Measurements from ENCODE around the gene ATG9B.
A peak's percentile ranks its signal among the peaks of the same experiment; 100 is the strongest.
"Not testable (repeated sequence)": the region's sequence is repeated elsewhere in the genome, so short reads cannot be mapped to it uniquely, and the experiment has no call there.

ATG9B gene

DNA sequence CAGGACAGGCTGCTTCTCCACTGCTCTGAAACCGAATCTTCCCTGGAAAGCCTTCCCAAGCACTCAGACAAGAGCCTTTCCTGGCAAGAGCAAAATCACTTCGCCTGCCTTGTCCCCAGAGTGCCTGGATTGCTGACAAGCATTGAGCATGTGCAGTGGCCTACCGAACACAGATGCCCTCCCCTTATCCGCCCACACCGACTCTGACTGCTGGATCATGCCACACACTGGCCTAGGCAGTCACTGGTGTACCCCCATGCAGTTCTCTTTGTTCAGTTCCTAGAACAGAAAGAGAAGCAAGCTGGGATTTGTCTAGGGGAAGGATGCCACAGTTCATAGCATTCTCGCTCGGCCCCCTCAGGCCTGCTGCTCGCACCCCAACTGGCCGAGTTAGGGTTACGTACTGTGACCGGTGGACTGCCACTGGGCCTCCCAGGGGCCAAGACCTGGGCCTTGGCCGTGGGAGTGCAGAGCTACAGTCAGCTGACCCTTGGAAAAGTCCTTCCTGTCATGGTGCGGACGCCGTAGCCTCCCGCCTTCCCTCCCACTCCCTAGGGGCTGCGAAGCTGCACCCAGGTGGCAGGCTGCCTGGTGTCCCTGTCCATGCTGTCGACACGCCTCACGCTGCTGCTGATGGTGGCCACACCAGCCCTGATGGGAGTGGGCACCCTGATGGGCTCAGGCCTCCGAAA is 10.9 kb upstream of the ATG9B start:
- no peak for DNase-seq

GRCh38 chr7:151034312-151035025 is 10.2 kb upstream of the ATG9B start:
- no peak for DNase-seq

DNA sequence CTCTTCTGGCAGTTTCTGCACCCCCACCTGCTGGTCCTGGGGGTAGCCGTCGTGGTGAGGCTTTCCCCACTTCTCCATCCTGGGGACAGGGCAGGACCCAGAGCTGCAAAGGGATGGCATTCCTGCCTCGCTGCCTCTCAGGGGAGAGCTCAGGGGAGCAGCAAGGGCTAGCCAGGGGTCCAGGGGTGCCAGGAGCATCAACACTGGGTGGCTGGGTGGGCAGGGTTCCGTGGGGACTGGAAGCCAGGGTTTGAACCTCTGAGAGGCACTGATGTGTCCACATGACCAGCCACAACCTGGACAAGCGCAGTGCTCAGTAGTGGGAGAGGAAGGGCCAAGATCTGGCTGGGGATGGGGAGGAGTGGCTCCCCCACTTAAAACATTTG is 9.6 kb upstream of the ATG9B start:
- DNase-seq = no peak

DNA sequence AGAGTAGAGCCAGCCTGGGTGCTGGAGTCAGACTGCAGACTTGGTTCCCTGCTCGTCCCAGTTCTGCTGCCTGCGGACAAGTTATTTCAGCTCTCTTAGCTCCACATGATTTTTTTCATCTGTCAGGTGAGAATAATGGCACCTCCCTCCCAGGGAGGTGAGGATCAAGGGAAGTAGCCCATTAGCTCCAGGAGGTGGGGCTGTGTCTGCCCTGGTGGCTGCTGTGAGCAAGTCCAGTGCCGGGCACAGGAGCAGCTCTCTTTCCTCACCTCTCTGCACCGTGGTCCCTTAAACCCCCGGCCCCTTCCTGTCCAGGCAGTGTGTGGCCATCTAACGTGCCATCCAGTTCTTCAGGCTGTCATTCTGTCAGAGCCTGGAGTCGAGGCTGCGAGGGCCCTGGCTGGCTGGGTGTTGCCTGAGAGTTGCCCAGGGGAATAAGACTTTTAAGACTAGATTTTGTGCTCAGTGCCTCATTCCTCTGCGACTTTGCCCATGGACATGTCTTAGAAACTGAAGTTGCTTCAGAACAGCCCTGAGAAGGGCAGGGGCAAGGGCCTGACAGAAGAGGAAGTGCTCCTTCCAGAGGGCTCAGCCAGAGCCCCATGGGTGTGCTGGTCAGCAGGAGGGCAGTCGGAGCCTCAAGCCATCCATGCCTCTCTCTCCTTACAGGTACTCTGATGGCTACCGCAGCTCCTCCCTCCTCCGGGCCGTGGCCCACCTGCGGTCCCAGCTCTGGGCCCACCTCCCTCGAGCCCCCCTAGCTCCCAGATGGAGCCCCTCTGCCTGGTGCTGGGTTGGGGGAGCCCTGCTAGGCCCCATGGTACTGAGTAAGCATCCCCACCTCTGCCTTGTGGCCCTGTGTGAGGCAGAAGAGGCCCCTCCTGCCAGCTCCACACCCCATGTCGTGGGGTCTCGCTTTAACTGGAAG is 8.9 kb upstream of the ATG9B start:
- DNase-seq = no peak

GRCh38 chr7:151031011-151031410 is 6.7 kb upstream of the ATG9B start:
- no peak for DNase-seq

DNA sequence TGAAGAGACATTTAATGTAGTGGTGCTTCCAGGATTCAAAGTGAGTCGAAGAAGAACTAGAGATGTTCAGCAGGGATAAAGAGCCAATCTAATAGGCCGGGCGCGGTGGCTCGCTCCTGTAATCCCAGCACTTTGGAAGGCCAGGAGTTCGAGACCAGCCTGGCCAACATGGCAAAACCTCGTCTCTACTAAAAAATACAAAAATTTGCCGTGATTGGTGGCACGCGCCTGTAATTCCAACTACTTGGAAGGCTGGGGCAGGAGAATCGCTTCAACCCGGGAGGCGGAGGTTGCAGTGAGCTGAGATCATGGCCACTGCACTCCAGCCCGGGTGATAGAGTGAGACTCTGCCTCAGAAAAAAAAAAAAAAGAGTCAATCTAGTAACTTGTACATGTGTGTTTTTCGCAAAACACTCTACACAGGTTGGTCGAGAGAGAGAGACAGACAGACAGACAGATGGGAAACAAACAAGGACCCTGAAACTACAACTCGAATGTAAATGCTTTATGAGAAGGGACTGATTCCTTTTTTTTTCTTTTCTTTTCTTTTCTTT is 4.7 kb upstream of the ATG9B start:
- DNase-seq = no peak

GRCh38 chr7:151028131-151028947 is 4.0 kb upstream of the ATG9B start, which contains the start of gene ABCB8:
ABCB8 (plus strand) TSS chr7:151028450; CDS start chr7:151028516, 66 bp downstream.
- peak; percentile 99 for DNase-seq

DNA sequence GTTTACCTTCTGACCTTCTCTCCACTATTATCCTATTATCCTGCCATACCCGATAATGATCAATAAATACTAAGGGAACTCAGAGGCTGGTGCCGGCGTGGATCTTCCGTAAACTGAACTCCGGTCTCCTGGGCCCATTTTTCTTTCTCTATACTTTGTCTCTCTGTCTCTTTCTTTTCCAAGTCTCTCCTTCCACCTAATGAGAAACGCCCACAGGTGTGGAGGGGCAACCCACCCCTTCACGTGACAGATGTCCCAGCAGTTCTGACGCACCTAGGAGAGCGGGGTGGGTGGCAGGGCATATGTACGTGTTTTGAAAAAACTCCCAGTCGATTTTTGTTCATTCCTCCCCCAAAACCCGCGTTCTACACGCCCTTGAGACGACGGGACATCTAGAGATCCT is 3.4 kb upstream of the ATG9B start:
- DNase-seq = not testable (repeated sequence)

- not testable (repeated sequence) for DNase-seq
These were observed 2.8 kb upstream of the ATG9B start for GRCh38 chr7:151026771-151027727.

DNA sequence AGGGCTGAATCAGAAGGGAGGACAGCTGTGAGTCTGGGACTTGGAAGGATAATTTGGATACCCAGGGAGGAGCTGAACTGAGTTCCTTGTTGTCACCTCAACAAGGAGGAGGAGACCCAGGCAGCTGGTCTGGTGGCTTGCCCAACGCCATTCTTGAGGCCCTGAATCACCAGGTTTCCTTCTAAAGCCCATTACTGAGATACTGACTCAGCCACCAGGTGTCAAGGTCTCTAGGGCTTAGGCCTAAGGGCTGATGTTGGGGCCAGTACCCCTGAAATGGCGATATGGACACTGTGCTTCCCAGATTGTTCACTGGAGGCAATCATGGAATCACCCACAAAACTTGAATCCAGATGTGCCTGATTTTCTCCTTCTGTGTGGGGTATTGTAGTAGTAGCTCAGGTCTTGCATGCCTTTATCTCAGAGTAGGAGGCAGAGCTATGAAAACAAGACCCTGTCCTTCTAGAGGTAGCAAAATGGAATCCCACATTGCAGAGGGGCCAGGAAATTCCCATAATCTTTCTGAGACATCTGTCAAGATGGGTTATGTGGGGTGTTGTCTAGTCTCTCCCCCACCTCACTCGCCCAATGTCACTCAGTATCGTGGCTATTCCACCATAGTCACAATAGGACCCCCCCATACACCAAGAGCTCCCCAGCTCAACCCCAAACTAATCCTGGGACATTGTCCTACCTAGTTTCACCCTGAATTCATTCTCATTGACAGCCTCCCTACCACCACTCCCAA is 1.8 kb upstream of the ATG9B start:
- no peak for DNase-seq

- no peak for DNase-seq
These were observed 1.1 kb downstream of the ATG9B start for GRCh38 chr7:151023232-151023631.

- no peak for DNase-seq
These were observed 4.1 kb downstream of the ATG9B start for GRCh38 chr7:151020231-151020630.

DNA sequence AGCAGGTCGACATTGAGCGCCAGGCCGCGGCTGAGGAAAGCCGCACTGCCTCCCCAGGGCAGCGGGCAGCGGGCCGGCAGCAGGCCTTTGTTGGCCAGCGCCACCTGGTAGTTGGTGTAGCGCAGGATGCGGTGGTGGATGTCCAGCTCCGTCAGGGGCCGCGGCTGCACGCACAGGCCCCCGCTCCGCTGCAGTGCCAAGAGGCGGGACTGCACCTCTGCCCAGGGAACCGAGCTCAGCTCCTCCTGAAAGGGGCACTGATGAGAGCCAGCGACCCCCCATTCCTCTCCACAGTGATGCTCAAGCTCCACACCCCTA is 5.2 kb downstream of the ATG9B start:
- no peak for DNase-seq

DNA sequence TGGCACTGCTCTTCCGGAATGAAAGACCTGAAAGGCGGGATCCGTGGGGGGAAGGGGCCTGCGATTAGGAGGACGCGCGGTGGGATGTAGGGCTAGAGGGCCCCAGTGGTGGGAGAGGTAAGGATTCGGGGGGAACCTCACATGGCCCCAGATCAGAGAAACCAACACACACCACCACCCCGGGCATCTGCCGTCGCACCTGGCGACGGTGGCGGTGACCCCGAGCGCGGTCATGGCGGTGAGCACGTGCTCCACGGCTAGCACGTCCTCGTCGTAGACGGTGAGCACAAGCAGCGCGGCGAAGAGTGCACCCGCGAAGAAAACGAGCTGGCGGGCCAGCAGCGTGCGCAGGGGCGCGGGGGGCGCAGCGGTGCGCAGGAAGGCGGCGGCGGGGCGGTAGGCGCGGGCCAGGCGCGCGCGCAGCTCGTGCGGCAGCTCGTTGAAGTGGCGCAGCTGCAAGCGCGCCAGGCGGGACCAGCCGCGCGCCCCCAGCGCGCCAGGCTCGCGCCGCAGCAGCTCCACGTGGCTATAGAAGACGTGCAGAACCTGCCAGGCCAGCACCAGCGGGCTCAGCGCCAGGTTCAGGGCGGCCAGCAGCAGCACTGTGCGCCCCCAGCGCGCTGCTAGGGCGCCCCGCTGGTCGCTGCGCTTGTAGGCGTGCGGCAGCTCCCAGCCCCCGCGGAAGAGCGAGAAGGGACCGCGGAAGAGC is 5.7 kb downstream of the ATG9B start:
- DNase-seq = peak; percentile 39

DNA sequence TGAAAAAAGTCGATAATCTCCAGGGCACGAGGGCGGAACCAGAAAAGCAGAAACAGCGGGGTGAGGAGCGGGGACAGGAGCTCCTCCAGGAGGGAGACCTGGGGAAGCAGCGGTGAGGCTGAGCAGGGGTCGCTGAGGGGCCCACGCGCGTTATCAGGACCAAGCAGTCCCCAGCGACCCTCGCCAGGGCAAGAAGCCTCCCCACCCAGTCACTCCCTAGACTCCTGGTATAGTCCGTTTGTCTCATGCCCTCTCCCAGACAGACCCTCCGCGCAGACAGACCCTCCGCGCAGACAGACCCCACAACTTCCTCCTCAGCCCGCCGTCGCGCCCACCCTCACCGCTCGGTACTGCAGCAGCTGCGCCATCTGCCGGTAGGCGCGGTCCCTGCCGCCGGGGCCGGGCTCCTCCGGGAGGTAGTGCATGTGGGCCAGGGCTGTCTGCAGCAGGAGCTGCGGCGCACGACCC is 6.3 kb downstream of the ATG9B start:
- DNase-seq = peak; percentile 38

- no peak for DNase-seq
These were observed 6.8 kb downstream of the ATG9B start for GRCh38 chr7:151017370-151017952.

- no peak for DNase-seq
These were observed 7.4 kb downstream of the ATG9B start for GRCh38 chr7:151016942-151017341.

- no peak for DNase-seq
These were observed 7.8 kb downstream of the ATG9B start for GRCh38 chr7:151016505-151016904.

DNA sequence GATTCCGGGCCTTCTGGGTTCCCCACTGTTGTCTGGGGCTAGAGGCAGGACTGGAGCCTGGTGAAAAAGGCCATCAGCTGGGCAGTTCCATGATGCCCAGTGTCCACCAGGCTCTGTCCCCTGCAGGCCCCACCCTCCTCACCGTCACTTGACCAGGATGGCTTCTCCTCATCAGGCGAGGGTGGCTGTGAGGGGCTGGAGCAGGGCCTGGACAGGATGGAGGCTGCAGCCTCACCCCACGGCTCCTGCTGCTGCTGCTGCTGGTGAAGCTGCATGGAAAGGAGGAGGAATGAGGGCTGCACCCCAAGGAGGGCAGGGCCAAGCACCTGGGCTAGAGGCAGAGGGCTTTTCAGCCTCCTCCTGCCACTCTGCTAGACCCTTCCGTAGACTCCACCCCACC is 8.3 kb downstream of the ATG9B start:
- no peak for DNase-seq

Data from fibroblast of skin of right quadriceps (primary cell).